GM12892 (cell line): ENCODE results near the gene GTF2H1.

Experiments used
- POLR2A ChIP-seq: IDR thresholded peaks from 2 replicates; pipeline ENCODE4 v1.6.1; 2011; ENCODE audit warnings: low read depth, low read length, control low read depth
- POLR2AphosphoS5 ChIP-seq: IDR thresholded peaks from 2 replicates; pipeline ENCODE4 v1.6.1; 2011; ENCODE audit warnings: low read depth, low read length, control low read depth

DNA sequence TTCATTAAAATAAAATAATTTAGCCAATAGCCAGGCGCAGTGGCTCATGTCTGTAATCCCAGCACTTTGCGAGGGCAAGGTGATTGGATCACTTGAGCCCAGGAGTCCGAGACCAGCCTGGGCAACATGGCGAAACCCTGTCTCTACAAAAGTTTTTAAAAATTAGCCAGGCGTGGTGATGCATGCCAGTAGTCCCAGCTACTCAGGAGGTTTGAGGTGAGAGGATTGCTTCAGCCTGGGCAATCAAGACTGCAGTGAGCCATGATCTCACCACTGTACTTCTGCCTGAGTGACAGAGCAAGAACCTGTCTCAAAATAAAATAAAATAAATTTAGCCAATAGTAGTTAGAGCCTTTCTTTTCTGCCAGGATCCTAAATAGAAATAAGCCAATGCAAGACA is 12.7 kb upstream of the GTF2H1 start:
- TF ChIP-seq POLR2A (no peak), POLR2AphosphoS5 (no peak)
